DMS53 treated with DMSO at 0.1 percent for 48 hours (cell line): Measurements from ENCODE around the gene RAB18.
"Not testable (repeated sequence)": the region's sequence is repeated elsewhere in the genome, so short reads cannot be mapped to it uniquely, and the experiment has no call there.

Experiments
- DNase-seq: peaks from one replicate; lab custom pipeline; 2025; ENCODE audit not compliant: unreplicated experiment; lab: John Stamatoyannopoulos, UW

Gene RAB18

DNA sequence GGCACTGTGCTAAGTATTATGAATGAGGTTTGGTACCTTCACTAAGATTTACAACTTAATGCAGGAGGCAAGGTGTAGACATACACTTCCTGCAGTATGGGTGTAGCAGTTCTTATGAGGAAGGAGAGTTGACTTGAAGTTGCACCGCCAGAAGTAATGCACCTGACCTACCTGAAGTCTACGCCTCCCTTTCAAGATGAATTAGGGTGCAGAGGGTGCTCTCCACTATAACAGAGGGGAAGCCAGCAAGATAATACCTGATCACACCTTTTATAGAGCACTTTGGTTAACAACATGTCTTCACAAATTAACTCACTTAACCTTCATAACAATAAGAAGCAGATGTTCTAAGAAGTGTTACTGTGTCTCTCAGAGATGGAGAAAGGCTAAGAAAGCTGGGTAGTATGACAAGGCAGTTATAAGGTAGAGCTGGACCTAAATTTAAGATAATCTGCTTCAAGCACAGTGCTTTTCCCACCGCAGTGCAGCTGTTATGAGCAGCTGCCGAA is 552 bp upstream of the RAB18 start:
- DNase-seq = no peak

DNA sequence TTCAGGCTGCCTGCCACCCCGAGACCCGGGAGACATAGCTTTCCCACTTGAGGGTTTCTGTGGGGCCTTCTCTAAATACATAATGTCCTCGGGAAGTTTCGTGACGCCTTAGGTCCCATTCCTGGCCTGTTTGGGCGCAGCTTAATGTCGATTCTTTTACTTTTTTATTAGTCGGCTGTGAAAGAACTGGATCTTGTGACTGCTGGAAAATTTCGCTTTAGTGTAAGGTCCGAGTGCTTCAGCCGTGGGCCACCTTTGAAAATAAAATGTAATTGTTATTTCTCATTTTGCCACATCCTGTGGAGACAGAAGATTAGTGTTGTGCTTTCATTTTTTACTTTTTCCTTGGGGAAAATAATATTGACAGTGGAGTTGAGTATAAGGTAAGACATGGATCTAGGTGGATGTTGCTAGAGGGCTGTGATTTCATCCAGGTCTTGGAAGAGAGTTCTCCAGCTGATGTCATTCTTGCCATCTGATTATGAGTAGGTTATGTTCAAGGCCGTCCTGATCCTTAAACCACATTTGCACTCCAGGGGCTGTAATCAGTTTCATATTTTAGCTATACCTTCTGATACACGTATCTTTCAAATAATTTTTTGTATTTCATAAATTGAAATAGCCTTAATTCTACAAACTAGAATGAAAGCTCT is 830 bp downstream of the RAB18 start:
- DNase-seq = no peak

DNA sequence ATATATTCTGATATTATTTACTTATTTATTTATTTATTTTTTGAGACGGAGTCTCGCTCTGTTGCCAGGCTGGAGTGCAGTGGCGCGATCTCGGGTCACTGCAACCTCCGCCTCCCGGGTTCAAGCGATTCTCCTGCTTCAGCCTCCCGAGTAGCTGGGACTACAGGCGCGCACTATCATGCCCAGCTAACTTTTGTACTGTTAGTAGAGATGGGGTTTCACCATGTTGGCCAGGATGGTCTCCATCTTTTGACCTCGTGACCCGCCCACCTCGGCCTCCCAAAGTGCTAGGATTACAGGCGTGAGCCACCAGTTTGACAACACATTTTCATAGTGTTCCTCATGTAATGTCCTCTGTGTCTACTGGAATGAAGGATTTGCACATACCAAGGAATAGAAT is 1.4 kb downstream of the RAB18 start:
- DNase-seq = not testable (repeated sequence)

DNA sequence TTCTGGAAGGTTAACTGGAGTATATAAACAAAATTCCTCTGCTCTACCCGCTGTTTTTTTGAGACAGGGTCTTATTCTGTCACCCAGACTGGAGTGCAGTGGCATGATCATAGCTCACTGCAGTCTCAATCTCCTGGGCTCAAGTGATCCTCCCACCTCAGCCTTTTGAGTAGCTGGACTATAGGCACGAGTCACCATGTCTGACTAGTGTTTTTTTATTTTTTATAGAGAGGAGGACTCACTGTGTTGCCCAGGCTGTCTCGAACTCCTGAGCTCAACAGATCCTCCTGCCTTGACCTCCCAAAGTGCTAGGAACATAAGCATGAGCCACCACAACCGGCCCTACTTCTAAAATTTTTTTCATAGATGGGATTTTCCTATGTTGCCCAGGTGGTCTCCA is 2.2 kb downstream of the RAB18 start:
- DNase-seq = no peak

DNA sequence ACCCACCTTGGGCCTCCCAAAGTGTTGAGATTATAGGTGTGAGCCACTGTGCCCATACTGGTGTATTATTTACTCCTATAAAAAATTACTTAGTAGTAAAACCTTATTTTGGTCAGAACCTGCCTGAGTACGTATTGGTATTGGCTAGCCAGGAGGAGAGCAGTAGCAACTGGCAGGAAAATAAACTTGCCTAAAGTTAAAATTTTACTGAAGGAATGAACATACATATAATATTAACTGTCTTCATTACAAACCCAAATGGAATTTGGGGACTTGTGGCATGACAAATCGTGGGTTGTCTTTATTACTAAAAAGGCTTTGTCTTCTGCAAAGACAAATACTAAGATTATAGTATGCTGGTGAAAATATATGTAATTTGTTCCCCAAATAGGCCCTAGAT is 8.4 kb downstream of the RAB18 start:
- no peak for DNase-seq

DNA sequence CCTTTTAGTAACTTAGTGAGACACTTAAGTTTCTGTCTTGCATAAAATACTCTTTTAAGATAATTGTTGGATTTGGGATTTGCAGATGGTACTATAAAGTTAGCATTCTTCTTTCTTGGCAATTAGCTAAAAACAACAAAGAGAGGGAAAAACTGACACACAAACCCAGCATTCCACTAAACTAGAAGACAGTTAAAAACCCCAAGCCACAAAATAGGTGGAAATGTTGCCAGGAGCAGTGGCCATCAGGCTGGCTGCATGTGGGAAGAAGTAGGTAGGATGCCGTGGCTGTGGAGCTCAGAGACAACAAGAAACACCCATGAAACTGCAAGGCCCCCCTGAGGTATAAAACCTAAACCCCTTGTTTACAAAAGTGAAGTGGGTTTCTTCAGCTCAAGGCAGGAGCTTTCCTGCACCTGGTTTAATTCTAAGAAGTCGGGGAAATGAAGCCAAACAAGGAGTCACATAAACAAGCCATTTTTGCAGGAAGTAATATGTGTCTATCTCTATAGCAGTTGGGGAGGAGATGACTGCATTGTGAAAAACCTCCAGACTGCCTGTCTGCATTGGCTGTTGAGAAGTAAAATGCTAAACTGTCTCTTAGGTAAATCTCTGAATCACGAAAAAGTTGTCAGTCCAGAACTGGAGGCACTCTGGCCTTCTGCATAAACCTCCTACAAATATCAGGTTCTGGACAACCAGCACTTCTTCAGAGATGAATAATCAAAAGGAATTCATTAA is 9.5 kb downstream of the RAB18 start:
- DNase-seq = no peak

DNA sequence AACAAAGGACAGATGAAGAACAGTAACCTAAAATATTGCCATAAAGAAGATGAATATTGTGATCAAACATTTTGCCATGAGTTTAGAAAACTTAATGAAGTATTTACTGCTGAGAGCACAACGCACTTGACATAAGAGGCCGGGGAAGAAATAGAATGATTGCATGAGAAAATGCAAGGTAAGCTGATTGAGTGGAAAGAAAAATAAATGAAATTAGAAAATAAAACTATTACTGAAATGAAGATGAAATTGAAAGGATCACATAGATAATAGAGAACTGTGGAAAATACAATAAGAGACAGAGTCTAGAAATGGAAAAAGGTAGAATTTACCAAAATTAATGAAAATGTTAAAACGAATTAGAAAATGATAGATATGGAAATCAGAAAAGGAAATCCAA is 10.1 kb downstream of the RAB18 start:
- DNase-seq = no peak

DNA sequence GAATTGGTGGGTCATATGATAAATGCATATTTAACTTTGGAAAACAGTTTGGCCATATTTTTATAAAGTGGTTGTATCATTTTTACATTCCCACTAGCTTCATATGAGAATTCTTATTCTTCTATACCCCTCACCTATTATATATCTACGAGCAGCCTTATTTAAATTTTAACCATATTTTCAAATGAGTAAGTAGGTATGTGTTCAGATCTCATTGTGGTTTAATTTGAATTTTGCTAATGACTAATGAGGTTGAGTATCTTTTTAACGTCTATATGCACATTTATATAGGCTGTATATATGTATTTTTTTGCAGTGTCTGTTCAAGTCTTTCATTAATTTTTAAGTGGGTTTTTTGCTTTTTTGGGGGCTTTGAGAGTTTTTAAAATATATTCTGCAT is 14.2 kb downstream of the RAB18 start:
- DNase-seq = no peak

DNA sequence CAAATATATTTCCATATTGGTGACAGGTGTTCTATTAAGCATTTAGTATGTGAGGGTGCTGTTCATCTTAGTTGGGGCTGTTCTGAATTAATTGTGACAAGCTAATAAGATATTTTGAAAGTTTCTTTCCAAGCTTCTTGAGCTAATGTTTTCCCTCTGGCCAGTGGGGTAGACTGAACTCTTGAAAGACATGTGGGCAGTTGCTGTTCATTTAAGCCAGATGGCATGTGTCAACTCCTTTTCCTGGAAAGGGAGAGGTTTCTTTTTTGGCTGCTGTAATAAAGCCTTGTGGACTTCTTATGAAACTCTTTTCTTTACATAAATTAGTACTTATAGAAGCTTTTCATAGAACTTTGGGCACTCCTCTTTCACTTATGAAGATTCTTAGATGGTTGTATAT is 21.7 kb downstream of the RAB18 start:
- DNase-seq = no peak

DNA sequence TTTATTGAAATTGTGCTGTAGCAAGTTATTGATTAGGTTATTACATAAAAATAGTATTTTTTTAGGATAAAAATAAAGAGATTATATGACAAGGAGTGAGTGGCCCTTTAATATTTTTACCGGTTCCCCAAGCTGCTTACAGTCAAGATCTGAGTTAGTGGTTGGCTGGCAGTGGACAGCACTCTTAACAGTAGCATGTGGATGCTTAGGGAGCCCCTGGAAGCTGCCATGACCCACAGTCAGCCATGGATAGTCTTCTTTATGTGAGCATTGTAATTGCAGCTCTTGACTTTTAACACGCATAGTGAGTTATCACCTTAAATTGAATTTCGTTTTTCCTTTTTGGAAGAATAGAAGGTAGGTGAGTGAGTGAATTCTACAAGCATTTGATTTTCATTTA is 22.1 kb downstream of the RAB18 start:
- DNase-seq = no peak

DNA sequence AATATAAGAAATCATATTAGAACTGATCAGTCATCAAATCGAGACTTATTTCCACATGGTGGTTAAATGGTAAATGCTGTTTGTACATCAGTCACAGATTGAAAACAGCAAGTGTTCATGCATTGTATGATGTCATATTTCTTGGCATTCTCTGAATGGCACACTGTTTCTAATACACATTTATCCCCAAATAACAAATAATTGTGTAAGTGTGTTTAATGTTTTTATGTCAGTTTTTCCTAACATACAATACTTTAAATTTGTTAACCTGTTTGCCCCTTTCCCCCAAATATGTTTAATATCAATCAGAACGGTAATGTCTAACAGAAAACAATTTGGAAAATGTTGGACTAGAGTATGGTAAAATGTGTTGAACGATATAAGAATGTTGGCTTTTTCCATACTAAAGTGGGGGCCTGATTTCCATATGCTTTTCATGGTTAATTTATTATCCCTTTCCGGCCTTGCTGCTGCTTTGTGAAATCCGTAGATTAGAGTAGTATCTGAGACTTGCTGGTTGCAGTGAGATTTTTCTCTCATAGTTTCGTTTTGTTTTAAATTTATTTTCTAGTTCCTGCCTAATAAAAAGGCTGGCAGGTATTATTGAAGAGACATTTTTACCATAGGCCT is 23.7 kb downstream of the RAB18 start:
- no peak for DNase-seq

DNA sequence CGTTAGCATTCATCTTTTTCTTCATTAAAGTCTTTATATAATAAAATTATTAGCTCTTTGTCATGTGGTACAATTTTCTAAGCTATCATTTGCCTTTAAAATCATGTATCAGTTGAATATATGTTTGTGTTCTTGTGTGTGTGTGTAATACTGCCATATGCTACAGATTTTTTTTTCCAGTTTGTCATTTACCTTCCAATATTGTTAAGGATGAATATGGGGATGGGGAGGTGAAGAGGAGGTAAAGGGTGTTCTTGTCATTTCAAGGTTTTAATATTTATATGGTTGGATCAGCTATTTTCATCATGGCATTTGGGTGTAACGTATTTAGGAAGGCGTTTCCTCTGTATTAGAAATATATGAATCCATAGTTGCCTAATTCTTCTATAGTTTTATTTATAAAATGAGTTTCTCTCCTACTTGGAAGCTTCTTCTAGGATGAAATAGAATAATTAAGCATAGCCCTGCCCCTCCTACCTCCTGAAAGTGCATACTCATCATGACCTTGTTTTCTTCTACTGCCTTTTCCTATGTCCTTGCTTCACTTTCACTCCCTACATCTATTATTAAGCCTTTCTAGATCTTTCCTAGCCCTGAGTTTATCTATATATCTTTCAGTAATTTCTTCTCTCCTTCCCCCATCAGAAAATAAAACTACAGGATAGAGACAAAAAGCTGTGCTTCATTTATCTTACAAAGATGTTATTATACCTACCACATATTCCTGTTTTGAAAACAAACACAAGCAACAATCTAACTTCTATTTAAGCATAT is 25.1 kb downstream of the RAB18 start:
- no peak for DNase-seq

DNA sequence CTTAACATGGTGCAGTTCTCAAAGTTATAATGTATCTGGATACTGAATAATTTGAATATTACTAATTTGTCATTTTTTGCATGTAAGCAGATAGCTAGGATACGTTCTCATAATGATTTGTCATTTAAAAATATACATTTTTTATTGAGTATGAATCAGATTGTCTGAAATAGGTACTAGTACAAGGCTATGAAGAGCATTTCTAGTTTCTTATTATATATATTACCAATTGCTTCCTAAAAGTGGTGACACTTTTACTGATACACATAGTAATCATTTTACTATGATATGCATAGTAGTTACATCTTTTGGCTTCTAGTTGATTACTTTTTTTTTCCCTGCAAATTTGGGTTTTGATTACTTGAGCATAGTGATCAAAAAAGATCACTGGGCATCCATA is 26.4 kb downstream of the RAB18 start:
- no peak for DNase-seq

DNA sequence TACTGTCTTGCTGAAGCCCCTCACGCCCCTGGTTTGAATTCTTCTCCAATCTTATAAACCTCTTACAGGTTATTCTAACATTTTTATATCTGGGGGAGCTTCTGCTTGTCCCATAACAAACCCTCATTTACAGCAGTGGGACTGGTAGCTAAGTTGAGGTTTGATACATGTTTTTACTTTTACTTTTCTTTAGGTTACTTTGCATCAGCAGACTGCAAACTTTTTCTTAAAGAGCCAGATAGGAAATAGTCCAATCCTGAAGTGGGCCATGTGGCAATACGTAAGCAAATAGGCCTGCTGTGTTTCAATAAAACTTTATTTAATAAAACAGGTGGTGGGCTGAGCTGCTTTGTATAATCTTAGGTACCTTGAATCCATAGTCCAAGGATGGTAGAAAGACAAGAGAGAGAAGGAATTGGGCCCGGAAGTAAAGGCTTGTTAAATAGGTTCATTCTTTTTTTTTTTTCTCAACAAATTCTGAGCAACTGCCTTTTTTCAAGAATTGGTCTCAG is 27.3 kb downstream of the RAB18 start:
- no peak for DNase-seq

DNA sequence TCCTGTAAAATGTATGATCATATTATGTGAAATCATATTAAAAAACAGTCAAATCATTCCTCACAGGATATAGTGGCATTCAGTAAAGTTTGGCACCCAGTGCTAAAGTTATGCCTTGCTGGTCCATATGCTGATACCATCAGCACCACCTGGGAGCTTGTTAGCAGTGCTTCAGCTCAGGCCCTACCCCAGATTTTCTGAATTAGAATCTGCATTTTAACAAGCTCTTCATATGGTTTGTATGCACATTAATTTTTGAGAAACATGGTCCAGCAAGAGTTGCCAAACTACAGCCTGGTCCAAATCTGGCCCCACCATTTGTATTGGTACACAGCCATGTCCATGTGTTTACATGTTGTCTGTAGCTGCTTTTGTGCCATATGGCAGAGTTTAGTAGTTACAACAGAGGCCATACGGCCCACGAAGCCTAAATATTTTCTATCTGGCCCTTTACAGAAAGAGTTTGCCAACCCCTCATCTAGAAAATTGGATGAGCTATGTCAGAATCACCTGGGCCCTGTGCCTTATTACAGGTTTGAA is 30.1 kb downstream of the RAB18 start:
- no peak for DNase-seq

DNA sequence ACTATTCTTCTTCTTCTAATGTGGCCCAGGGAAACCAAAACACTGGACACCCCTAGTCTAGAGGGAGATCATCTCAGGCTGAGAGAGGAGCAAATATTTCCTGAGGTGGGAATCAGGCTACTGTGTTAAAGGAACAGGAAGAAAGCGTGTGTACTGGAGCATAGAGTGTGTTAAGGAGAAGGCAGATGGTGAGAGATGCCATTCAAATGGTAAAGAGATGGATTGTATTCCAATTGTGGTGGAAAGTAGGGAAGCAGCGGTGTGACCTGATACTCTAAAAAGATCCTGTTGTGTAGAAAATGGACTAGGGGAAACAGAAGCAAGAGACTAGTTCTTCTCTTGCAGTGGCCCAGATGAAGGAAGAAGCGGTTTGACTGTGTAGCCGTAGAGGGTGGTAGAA is 31.2 kb downstream of the RAB18 start:
- DNase-seq = no peak

DNA sequence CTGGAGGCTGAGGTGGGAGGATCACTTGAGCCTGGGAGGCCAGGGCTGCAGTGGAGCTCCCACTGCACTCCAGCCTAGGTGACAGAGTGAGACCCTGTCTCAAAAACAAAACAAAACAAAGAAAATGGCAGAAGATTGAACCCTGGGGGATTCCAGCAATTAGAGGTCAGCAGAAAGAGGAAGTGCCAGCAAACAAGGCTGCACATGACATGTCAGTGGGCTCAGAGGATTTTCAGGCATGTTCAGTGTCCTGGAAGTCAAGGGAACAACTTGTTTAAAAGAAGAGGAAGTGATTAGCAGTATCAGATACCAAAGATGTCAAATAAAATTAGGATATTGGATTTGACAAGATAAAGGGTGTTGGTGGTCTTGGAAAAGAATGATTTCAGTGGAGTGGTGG is 32.3 kb downstream of the RAB18 start:
- no peak for DNase-seq

DNA sequence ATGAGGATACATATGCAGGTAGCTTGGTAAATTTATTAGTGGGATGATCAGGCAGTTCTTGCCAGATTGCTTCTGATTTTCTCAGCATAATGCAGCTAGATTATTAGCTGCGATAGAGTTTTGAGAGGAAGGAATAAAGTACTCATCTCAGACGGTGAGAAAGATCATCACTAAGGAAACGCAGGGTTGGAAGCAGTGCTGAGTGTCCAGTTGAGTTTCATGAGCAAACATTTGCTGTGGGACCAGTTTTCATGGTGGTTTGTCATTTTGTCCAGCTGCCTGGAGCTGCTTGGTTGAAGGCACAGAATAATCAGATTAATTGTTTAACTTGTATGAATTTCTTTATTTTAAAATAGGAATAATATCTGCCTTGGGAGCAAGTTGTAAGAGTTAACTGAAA is 33.1 kb downstream of the RAB18 start:
- no peak for DNase-seq

DNA sequence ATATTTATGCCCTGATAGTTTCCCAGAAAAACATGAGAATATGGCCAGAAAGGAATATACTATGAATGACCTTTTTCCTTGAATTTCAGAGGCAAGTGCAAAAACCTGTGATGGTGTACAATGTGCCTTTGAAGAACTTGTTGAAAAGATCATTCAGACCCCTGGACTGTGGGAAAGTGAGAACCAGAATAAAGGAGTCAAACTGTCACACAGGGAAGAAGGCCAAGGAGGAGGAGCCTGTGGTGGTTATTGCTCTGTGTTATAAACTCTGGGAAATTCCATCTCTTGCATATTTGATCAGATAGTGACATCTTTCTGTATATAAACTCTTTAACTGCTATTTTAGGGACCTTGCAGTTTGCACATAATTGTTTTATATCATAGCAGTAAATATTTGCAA is 33.7 kb downstream of the RAB18 start:
- DNase-seq = no peak

DNA sequence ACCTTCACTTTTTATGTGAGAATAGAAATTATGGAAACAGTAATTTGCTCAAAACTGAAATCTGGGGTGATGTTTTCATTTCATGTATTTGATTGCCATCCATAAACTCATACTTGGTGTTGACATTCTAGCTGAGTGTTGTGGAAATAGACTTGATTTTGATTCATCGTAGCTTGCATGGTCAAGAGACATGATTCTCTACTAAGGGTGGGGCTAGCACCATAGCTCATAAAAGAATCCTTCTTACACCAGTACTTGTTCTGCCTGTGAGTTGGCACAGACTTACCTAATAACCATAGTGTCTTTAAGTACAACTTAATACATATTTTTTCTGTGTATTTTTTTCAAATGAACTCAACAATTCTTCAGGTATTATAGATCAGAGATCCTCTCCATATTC is 36.6 kb downstream of the RAB18 start:
- DNase-seq = no peak
